ENCODE measurements around the gene DDX39B. TPM values are rescaled to one million over a fixed set of nuclear protein-coding genes. Genes with fewer than 3 reads are reported as not detected.
"Not testable (repeated sequence)": the region's sequence is repeated elsewhere in the genome, so short reads cannot be mapped to it uniquely, and the experiment has no call there.

DDX39B gene
- total RNA-seq, 1 donor from 2014 or later, result 294 TPM

- H3K27ac ChIP-seq (ENCODE audit: low read depth, low read length), result no peak overlapping the region
- FAIRE-seq (no peak), DNase-seq (ENCODE audit: low read depth) (no peak)
- no peak overlapping the region for H3K4me3 ChIP-seq (ENCODE audit: insufficient read depth, low read depth, low read length)
- no peak overlapping the region for H3K4me2 ChIP-seq (ENCODE audit: low read length)
- peaks cover 7% of the 10 kb centered on the region for H3K4me1 Mint-ChIP-seq (ENCODE audit: low read depth, unreplicated experiment)
- no peaks in the 10 kb centered on the region for H3K36me3 Mint-ChIP-seq (ENCODE audit: low read depth, unreplicated experiment)
- no peaks in the 10 kb centered on the region for H3K36me3 ChIP-seq (ENCODE audit: insufficient read depth, low read length)
- H3K27ac Mint-ChIP-seq (ENCODE audit: unreplicated experiment), result no peak overlapping the region
- no peaks in the 10 kb centered on the region for H4K20me1 ChIP-seq (ENCODE audit: insufficient read depth, low read length)
- H3K79me2 ChIP-seq (ENCODE audit: insufficient read depth, low read length), result no peaks in the 10 kb centered on the region
- H3K4me1 ChIP-seq (ENCODE audit: insufficient read depth, low read length), result peaks cover 2% of the 10 kb centered on the region
- no peak overlapping the region for H3K4me3 Mint-ChIP-seq (ENCODE audit: unreplicated experiment)
- no peaks in the 10 kb centered on the region for H3K27me3 ChIP-seq (ENCODE audit: insufficient read depth, low read length)
- H2AFZ ChIP-seq (ENCODE audit: low read depth, low read length), result no peak overlapping the region
- H3K27me3 Mint-ChIP-seq (ENCODE audit: low read depth, unreplicated experiment), result peaks cover 6% of the 10 kb centered on the region
- H3K9ac ChIP-seq (ENCODE audit: low read length), result no peak overlapping the region
- TF ChIP-seq CTCF (IDR thresholded peaks at IDR 0.05; ENCODE audit: insufficient read depth, low read depth, low read length) (no peak), EZH2 (IDR thresholded peaks at IDR 0.05; ENCODE audit: insufficient read depth, low read length) (no peak)
- no peaks in the 10 kb centered on the region for H3K9me3 ChIP-seq (ENCODE audit: insufficient read depth, low read depth, low read length)
- peaks cover 3% of the 10 kb centered on the region for H3K9me3 Mint-ChIP-seq (ENCODE audit: unreplicated experiment)
These were observed 52.7 kb downstream of the DDX39B start for GRCh38 chr6:31489086-31489485.

GRCh38 chr6:31487674-31488073 lies 54.1 kb downstream of the DDX39B start:
- H3K27me3 Mint-ChIP-seq (ENCODE audit: low read depth, unreplicated experiment); H3K4me3 Mint-ChIP-seq (ENCODE audit: unreplicated experiment); H3K27ac Mint-ChIP-seq (ENCODE audit: unreplicated experiment); H3K36me3 Mint-ChIP-seq (ENCODE audit: low read depth, unreplicated experiment); H3K36me3 ChIP-seq (ENCODE audit: insufficient read depth, low read length); H3K4me2 ChIP-seq (ENCODE audit: low read length); H3K9me3 ChIP-seq (ENCODE audit: insufficient read depth, low read depth, low read length); FAIRE-seq; H3K9ac ChIP-seq (ENCODE audit: low read length); H3K4me1 Mint-ChIP-seq (ENCODE audit: low read depth, unreplicated experiment); H3K27ac ChIP-seq (ENCODE audit: low read depth, low read length); DNase-seq (ENCODE audit: low read depth); H3K79me2 ChIP-seq (ENCODE audit: insufficient read depth, low read length); H3K4me1 ChIP-seq (ENCODE audit: insufficient read depth, low read length); H3K27me3 ChIP-seq (ENCODE audit: insufficient read depth, low read length); H3K9me3 Mint-ChIP-seq (ENCODE audit: unreplicated experiment); H2AFZ ChIP-seq (ENCODE audit: low read depth, low read length); H3K4me3 ChIP-seq (ENCODE audit: insufficient read depth, low read depth, low read length); H4K20me1 ChIP-seq (ENCODE audit: insufficient read depth, low read length): not testable (repeated sequence)

GRCh38 chr6:31486065-31486837 lies 55.6 kb downstream of the DDX39B start:
- H3K27ac Mint-ChIP-seq (ENCODE audit: unreplicated experiment); H4K20me1 ChIP-seq (ENCODE audit: insufficient read depth, low read length); H3K4me1 Mint-ChIP-seq (ENCODE audit: low read depth, unreplicated experiment); H3K9me3 Mint-ChIP-seq (ENCODE audit: unreplicated experiment); H3K9ac ChIP-seq (ENCODE audit: low read length); H3K4me3 ChIP-seq (ENCODE audit: insufficient read depth, low read depth, low read length); H3K36me3 ChIP-seq (ENCODE audit: insufficient read depth, low read length); H3K4me1 ChIP-seq (ENCODE audit: insufficient read depth, low read length); H3K36me3 Mint-ChIP-seq (ENCODE audit: low read depth, unreplicated experiment); H3K27me3 ChIP-seq (ENCODE audit: insufficient read depth, low read length); DNase-seq (ENCODE audit: low read depth); H3K4me2 ChIP-seq (ENCODE audit: low read length); H3K9me3 ChIP-seq (ENCODE audit: insufficient read depth, low read depth, low read length); H3K79me2 ChIP-seq (ENCODE audit: insufficient read depth, low read length); H2AFZ ChIP-seq (ENCODE audit: low read depth, low read length); H3K27me3 Mint-ChIP-seq (ENCODE audit: low read depth, unreplicated experiment); H3K27ac ChIP-seq (ENCODE audit: low read depth, low read length); H3K4me3 Mint-ChIP-seq (ENCODE audit: unreplicated experiment): not testable (repeated sequence)
- FAIRE-seq, result peak; percentile 70

Measured in astrocyte (in vitro differentiated cells and primary cell).